ENCODE measurements around the gene ADCY5. TPM values are rescaled to one million over a fixed set of nuclear protein-coding genes. Genes with fewer than 3 reads are reported as not detected.

The ADCY5 gene
- total RNA-seq, 1 experiment from 2014 or later = 0.49 TPM

- no peak for TF ChIP-seq CTCF (IDR thresholded peaks at IDR 0.05 in 2 of 3, conservative IDR thresholded peaks at IDR 0.05 in 1 of 3; ENCODE audit: borderline replicate concordance in 1 of 3, insufficient read depth in 1 of 3, low read depth in 2 of 3, low read length in 2 of 3)
- TF ChIP-seq EZH2 (IDR thresholded peaks at IDR 0.05) = no peak
- no peak for TF ChIP-seq ZBTB33 (IDR thresholded peaks at IDR 0.05; ENCODE audit: extremely low read depth, insufficient replicate concordance, low read length)
- TF ChIP-seq SIN3A (IDR thresholded peaks at IDR 0.05; ENCODE audit: low read depth) = no peak
Measured at GRCh38 chr3:123342631-123343080, 106.2 kb downstream of the ADCY5 start (continued).

DNA sequence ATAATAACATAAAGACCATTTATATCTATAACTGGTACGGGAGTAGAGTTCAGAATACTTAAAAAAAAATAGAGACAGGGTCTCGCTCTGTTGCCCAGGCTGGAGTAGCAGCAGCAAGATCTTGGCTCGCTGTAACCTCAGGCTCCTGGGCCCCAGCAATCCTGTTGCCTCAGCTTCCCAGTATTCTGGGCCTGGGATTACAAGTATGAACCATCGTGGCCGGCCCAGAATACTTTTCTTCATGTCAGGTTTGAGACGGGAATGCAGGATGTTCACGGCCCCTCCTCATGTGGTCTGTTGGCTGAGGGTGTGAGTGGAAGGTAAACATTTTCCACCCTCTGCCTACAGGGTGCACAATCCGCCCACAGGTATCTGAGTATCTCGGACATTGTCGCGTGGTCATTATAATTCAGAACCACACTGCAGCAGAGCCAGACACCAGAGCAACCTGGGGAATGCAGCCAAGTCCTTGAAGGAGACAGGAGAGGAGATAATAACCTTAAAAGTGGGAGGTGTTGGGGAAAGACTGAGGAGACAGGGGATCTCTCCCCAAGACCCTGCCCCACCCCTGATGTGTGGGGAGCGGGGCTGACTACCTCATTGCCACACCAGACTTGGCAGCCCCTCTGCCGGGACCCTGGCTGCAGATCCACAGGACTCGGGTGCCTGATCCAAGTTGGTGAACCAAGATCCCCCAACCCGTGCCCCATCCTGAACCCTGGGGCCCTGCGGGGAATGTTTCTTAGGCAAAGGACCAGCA is 106.8 kb downstream of the ADCY5 start:
- ChIA-PET CTCF (no interaction called here), POLR2A (no interaction called here), RAD21 (ENCODE audit: low non-redundant PET in 1 of 2, low total read pairs in 2 of 2, uncharacterized antibody in 2 of 2, unreplicated experiment in 2 of 2) (no interaction called here)
- no peak overlapping the region for H3K4me2 ChIP-seq (ENCODE audit: low read length)
- H3K79me2 ChIP-seq (ENCODE audit: insufficient read depth, low read length) = no peaks in the 10 kb centered on the region
- no peak overlapping the region for H3K4me3 ChIP-seq (replicated peaks in 1 of 2; ENCODE audit: low read depth in 1 of 2, low read length in 2 of 2)
- DNase-seq (ENCODE audit: low read depth, low spot score) (no peak), ATAC-seq (peak; percentile 65)
- H3K36me3 ChIP-seq (ENCODE audit: control insufficient read depth in 1 of 2, insufficient read depth in 2 of 2, low read length in 2 of 2) = no peaks in the 10 kb centered on the region
- H3K9ac ChIP-seq (ENCODE audit: low read length) = no peak overlapping the region
- BruUV-seq (replicated peaks) = no TSS peak
- no peaks in the 10 kb centered on the region for H3K27me3 ChIP-seq (ENCODE audit: insufficient read depth, low read length)
- H3K4me1 ChIP-seq (ENCODE audit: control insufficient read depth in 1 of 2, insufficient read depth in 2 of 2, low read length in 2 of 2) = no peaks in the 10 kb centered on the region
- H4K20me1 ChIP-seq (ENCODE audit: insufficient read depth) = no peaks in the 10 kb centered on the region
- no peak overlapping the region for H3K27ac ChIP-seq (ENCODE audit: low read depth, low read length)
- no peak overlapping the region for H2AFZ ChIP-seq (ENCODE audit: low read depth, low read length, poor library complexity, severe bottlenecking)
- no peaks in the 10 kb centered on the region for H3K9me2 ChIP-seq (ENCODE audit: insufficient read depth)
- intact Hi-C loops (cut with micrococcal nuclease) = loop anchor here (5.0 kb wide), 1 partner anchor 150 kb away; no protein-coding TSS in a partner anchor
- TF ChIP-seq ZFX (IDR thresholded peaks at IDR 0.05) (no peak), CEBPB (IDR thresholded peaks at IDR 0.05; ENCODE audit: low read depth) (no peak), SRF (IDR thresholded peaks at IDR 0.05; ENCODE audit: low read depth) (no peak), CTCF (IDR thresholded peaks at IDR 0.05 in 2 of 3, conservative IDR thresholded peaks at IDR 0.05 in 1 of 3; ENCODE audit: borderline replicate concordance in 1 of 3, insufficient read depth in 1 of 3, low read depth in 2 of 3, low read length in 2 of 3) (no peak), SIN3A (IDR thresholded peaks at IDR 0.05; ENCODE audit: low read depth) (no peak), MAX (IDR thresholded peaks at IDR 0.05) (no peak), ZNF274 (IDR thresholded peaks at IDR 0.05; ENCODE audit: low read depth, low read length) (no peak), RAD21 (IDR thresholded peaks at IDR 0.05; ENCODE audit: low read depth) (peak; percentile 4; the same call in 1 of the 2 replicates)
- no peaks in the 10 kb centered on the region for H3K9me3 ChIP-seq (ENCODE audit: control insufficient read depth in 1 of 2, insufficient read depth in 1 of 2, low read depth in 1 of 2, low read length in 2 of 2)
